Measurements from ENCODE around the gene EPHA8. TPM values are rescaled to one million over a fixed set of nuclear protein-coding genes. Genes with fewer than 3 reads are reported as not detected.

EPHA8 gene
- total RNA-seq, 2 experiments from 2014 or later: not detected

DNA sequence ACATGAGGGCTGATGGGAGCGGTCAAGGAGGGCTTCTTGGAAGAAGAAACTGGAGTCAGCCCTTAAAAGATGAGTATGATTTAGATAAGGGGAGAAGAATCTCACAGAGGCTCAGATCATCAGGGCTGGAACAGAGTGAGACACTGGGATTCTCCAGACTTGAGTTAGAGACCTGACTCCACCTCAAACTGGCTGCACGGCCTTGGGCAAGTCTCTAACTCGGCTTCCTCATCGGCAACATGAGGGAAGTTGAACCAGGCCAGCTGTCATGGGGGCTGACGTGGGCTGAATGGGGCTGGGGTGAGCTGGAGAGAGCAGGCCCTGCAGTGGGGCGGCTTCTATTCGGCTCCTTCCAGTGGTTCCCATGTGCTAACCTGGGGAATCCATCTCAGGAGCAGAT is 82.6 kb downstream of the EPHA8 start:
- H3K27me3 Mint-ChIP-seq: peaks cover 7% of the 10 kb centered on the region
- DNase-seq (no peak), ATAC-seq (no peak)
- intact Hi-C loops (cut with DNase I, micrococcal nuclease): no loop called here
- ChIA-PET POLR2A (no interaction called here), CTCF (no interaction called here)
- H3K27ac Mint-ChIP-seq: no peak overlapping the region
- H3K4me1 Mint-ChIP-seq: no peaks in the 10 kb centered on the region
- H3K4me3 Mint-ChIP-seq: no peak overlapping the region
- H3K36me3 Mint-ChIP-seq (ENCODE audit: low read depth): no peaks in the 10 kb centered on the region
- H3K9me3 Mint-ChIP-seq (ENCODE audit: low read depth): no peaks in the 10 kb centered on the region

DNA sequence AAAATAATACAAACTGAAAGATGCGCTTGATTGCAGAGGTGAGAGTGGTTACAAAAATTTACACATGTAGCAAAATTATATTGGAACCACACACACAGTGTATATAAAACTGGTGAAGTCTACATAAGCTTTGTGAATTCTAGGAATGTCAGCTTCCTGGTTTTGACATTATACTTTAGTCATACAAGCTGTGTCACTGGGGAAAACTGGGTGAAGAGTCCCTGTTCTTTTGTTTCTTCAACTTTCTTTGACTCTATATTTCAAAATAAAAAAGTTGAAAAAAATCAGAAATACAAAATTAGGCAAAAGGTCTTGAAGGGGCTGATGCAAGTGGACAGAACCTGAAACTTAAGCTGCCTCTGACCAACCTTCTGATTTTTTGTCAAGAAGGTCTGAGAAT is 83.1 kb downstream of the EPHA8 start:
- Mint-ChIP-seq H3K9me3 (ENCODE audit: low read depth) (no peaks in the 10 kb centered on the region), H3K4me1 (no peaks in the 10 kb centered on the region), H3K4me3 (no peak overlapping the region), H3K27ac (no peak overlapping the region), H3K36me3 (ENCODE audit: low read depth) (no peaks in the 10 kb centered on the region), H3K27me3 (peaks cover 4% of the 10 kb centered on the region)
- DNase-seq (no peak), ATAC-seq (no peak)
- POLR2A ChIA-PET: no interaction called here
- intact Hi-C loops (cut with DNase I, micrococcal nuclease): no loop called here
- CTCF ChIA-PET: interaction anchor here (0.5 kb wide), 1 partner anchor 192 kb away, joined by 3 read pairs; no protein-coding TSS in a partner anchor

DNA sequence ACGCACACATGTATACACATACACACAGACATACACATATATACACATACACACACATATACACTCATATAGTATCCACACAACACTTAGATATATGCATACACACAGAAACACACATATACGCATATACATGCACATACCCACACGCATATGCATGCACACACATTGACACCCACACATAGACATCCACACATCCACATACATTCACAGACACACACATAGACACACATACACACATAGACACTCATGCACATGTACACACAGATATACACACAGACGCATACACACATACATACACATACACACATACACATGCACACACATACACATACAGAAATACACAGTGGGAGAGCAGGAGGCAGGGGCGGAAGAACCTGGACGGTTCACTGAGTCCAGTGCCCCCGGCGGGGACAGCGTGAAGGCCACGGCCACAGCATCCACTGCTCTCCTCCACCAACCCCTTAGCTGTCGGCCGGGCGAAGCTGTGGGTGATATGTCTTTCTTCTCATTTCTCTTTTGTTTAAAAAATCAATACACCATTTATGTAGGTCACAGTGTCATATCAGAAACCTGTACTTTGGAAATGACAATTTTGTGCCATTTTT is 86.9 kb downstream of the EPHA8 start:
- CTCF ChIA-PET: no interaction called here
- ATAC-seq: no peak
- Mint-ChIP-seq H3K4me1 (no peaks in the 10 kb centered on the region), H3K27ac (no peak overlapping the region), H3K4me3 (no peak overlapping the region), H3K36me3 (ENCODE audit: low read depth) (no peaks in the 10 kb centered on the region), H3K9me3 (ENCODE audit: low read depth) (no peaks in the 10 kb centered on the region), H3K27me3 (peaks cover 5% of the 10 kb centered on the region)
- no peak for DNase-seq
- POLR2A ChIA-PET: no interaction called here
- intact Hi-C loops (cut with DNase I, micrococcal nuclease): no loop called here

DNA sequence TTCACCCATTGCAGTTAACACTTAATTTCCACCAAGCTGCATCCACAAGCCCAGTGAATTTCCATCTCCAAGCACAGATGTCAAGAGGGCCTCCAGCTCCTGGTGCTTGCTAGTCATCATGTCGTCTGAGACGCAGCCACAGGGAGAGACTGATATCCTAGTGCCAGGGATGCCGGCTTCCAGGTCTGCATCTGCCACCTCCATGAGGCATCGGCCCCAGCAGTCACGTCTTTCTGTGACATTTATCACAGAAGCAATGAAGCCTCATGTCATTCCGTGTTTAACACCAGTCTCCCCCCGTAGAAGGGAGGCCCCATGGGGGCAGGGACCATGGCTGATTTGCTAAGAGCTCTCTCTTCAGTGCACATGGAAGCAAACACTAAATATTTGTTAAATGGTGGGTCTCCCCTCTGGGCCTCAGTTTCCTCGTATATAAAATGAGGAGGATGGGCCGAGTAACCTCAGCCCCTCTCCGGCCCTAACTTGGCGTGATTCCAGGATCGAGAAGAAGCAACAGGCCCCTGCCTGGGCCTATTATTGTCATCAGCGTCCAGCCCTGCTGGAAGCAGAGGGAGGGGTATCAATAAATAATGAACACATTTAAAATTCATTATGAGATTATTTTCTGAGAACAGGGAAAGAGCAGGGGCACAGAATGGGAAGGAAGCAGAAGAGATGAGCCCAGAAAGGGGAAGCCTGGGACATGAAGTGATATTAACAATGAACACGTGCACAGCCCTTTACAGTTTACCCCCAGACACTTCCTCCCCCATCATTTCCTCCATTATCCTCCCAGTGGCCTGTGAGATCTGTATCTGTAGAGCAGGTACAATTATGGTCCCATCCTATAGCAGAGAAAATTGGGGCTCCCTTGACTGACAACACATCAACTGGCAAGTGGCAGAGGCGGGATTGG is 88.9 kb downstream of the EPHA8 start:
- Mint-ChIP-seq H3K36me3 (ENCODE audit: low read depth) (no peaks in the 10 kb centered on the region), H3K27me3 (peaks cover 9% of the 10 kb centered on the region), H3K27ac (no peak overlapping the region), H3K4me1 (no peaks in the 10 kb centered on the region), H3K4me3 (no peak overlapping the region), H3K9me3 (ENCODE audit: low read depth) (no peaks in the 10 kb centered on the region)
- intact Hi-C loops (cut with DNase I, micrococcal nuclease): no loop called here
- ChIA-PET POLR2A (interaction anchor here (0.6 kb wide), 1 partner anchor 633 kb away, joined by 3 read pairs; no protein-coding TSS in a partner anchor), CTCF (interaction anchor here (0.8 kb wide), 1 partner anchor 273 kb away, joined by 3 read pairs; no protein-coding TSS in a partner anchor)
- ATAC-seq: no peak
- no peak for DNase-seq

DNA sequence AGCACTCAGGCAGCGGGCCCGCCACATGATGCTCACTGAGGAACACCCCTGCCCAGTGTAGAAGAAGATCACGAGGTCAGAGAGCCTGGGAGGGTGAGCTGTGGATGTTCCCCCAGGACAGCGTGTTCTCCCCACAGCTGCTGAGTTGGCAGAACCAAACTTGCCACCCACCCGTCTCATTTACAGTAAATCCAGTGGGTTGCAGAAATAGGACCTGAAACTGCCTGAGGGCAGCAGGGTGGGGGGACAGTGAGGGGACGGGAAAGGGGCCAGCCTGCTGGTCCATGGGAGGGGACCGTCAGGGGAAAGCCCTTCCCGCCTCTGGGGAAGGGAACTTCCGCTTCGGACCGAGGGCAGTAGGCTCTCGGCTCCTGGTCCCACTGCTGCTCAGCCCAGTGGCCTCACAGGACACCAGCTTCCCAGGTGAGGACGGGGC is 89.6 kb downstream of the EPHA8 start, which contains the start of gene C1QB:
Gene C1QB, plus strand, starts transcription at position 356 of the 436 bp plus-strand sequence. CDS start 6,227 bp downstream, outside the sequence.
- intact Hi-C loops (cut with DNase I, micrococcal nuclease): no loop called here
- Mint-ChIP-seq H3K9me3 (ENCODE audit: low read depth) (no peaks in the 10 kb centered on the region), H3K27me3 (peaks cover 11% of the 10 kb centered on the region), H3K27ac (no peak within 1 kb of the TSS), H3K4me3 (no peak within 1 kb of the TSS), H3K36me3 (ENCODE audit: low read depth) (no peaks in the 10 kb centered on the region), H3K4me1 (no peaks in the 10 kb centered on the region)
- DNase-seq (no peak), ATAC-seq (no peak)
- ChIA-PET CTCF (no interaction called here), POLR2A (interaction anchor here (0.6 kb wide), 1 partner anchor 634 kb away, joined by 3 read pairs; no protein-coding TSS in a partner anchor)

Small RNA genes lying within 50 kb of the gene (microRNA-seq; reads per million reads assigned to microRNA genes)
- gene MIR6127 (ENCODE audit: borderline replicate concordance): not detected

Other genes with a start within 250 kb of the EPHA8 start
- 10 to 100 TPM; 12.7 to 13.5 TPM for gene ZBTB40, start 111.6 kb upstream of the EPHA8 start, total RNA-seq
- gene C1QA, start 73.1 kb downstream of the EPHA8 start, total RNA-seq: not detected
- gene C1QC, start 80.1 kb downstream of the EPHA8 start, total RNA-seq: not detected
- gene C1QB, start 89.7 kb downstream of the EPHA8 start, total RNA-seq: not detected
- gene EPHB2, start 147.3 kb downstream of the EPHA8 start, total RNA-seq: not detected